ENCODE measurements around the gene ATXN1. TPM values are rescaled to one million over a fixed set of nuclear protein-coding genes. Genes with fewer than 3 reads are reported as not detected.

Gene ATXN1
- total RNA-seq, 2 donors from 2014 or later: 121 to 135 TPM

DNA sequence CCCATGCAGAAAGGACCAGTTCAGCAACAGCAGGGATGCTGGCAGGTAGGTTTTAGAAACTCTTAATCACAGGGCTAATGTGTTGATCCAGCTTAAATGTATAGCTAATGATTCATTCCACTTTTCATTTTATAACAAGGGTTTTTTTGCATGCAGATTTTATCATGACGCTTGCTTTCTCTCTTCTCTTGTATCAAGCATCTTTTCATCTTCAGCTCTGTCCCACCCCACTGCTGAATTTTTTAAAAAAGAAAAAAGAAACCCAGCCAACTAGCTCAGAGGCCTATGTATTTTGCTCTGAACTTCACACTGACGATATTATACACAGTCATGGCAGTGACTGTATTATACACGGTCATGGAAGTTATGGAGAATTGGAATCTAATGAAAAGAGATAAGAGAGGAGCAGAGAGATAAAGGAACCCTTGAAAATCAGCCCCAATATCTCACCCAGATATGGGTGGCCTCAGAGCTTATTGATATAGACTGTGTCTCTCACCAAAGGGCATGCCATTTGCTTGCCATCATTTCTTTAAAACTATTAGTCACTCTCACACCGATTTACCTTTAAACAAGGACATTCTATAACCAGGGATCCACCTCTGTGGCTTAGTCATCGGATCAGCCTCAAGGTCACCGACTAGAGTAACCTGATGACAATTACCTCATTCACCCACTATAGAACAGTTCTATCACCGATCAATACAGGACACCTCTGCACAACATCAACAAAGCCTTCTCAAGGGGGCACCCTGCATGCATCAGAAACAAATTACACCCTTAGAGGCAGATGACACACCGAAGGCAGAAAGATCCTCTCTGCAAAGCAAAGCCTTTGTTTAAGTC, 222.0 kb downstream of the ATXN1 start:
- Mint-ChIP-seq H3K4me3 (no peak overlapping the region), H3K27me3 (no peaks in the 10 kb centered on the region), H3K27ac (peak overlapping the region; percentile 71), H3K4me1 (peaks cover 13% of the 10 kb centered on the region), H3K36me3 (ENCODE audit: low read depth) (no peaks in the 10 kb centered on the region)
- no peak for DNase-seq
- ATAC-seq: no peak
- H3K9me3 ChIP-seq (ENCODE audit: control insufficient read depth, low read length, poor library complexity, severe bottlenecking): no peaks in the 10 kb centered on the region

DNA sequence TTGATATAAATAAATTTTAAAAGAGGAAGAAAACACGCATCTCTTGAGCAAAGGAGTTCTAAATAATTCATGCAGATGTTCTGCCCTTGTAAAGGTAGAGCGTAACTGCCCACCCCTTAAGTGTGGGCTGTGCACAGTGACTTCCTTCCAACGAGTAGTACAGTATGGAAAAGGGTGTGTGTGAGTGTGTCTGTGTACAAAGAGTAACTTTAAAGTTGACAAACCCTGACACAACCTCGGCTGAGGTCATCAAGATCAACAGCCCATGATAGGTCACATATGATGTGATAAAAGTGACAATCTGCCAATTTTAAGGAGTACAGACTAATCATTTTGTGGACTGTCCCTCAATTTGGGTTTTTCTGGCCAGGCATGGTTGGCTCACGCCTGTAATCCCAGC, 225.7 kb downstream of the ATXN1 start:
- H3K27ac Mint-ChIP-seq: no peak overlapping the region
- no peaks in the 10 kb centered on the region for H3K36me3 Mint-ChIP-seq (ENCODE audit: low read depth)
- H3K27me3 Mint-ChIP-seq: no peaks in the 10 kb centered on the region
- no peak overlapping the region for H3K4me3 Mint-ChIP-seq
- DNase-seq (no peak), ATAC-seq (no peak)
- no peaks in the 10 kb centered on the region for H3K9me3 ChIP-seq (ENCODE audit: control insufficient read depth, low read length, poor library complexity, severe bottlenecking)
- H3K4me1 Mint-ChIP-seq: peaks cover 17% of the 10 kb centered on the region

DNA sequence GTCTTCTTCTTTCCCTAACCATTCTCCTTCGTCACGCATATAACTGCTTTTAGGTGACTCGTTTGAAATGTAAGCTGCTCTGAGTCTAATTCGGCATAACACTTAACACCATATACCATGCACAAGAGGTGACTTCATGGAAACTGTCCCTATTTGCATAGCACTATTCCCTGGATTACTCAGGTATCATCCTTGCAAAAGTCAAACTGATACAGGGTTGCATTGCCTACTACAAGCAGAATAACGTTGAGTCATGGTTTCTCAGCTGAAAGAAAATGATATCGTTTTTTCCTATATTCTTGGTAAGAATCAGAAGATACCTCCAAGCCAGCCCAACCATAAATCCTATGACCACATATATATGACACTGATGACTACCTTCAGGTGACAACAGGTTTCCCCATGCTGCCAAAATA, 227.5 kb downstream of the ATXN1 start:
- Mint-ChIP-seq H3K36me3 (ENCODE audit: low read depth) (no peaks in the 10 kb centered on the region), H3K27ac (no peak overlapping the region), H3K27me3 (no peaks in the 10 kb centered on the region), H3K4me3 (no peak overlapping the region), H3K4me1 (peaks cover 12% of the 10 kb centered on the region)
- ATAC-seq: no peak
- no peak for DNase-seq
- no peaks in the 10 kb centered on the region for H3K9me3 ChIP-seq (ENCODE audit: control insufficient read depth, low read length, poor library complexity, severe bottlenecking)

GRCh38 chr6:16533210-16533609, 228.1 kb downstream of the ATXN1 start:
- no peak for ATAC-seq
- Mint-ChIP-seq H3K4me3 (no peak overlapping the region), H3K27ac (no peak overlapping the region), H3K36me3 (ENCODE audit: low read depth) (no peaks in the 10 kb centered on the region), H3K4me1 (peaks cover 12% of the 10 kb centered on the region), H3K27me3 (no peaks in the 10 kb centered on the region)
- H3K9me3 ChIP-seq (ENCODE audit: control insufficient read depth, low read length, poor library complexity, severe bottlenecking): no peaks in the 10 kb centered on the region
- no peak for DNase-seq

GRCh38 chr6:16527691-16528090, 233.6 kb downstream of the ATXN1 start:
- H3K4me3 Mint-ChIP-seq: no peak overlapping the region
- peaks cover 5% of the 10 kb centered on the region for H3K4me1 Mint-ChIP-seq
- peaks cover 7% of the 10 kb centered on the region for H3K36me3 Mint-ChIP-seq (ENCODE audit: low read depth)
- no peaks in the 10 kb centered on the region for H3K9me3 ChIP-seq (ENCODE audit: control insufficient read depth, low read length, poor library complexity, severe bottlenecking)
- ATAC-seq (no peak), DNase-seq (no peak)
- peak overlapping the region; percentile 79 for H3K27ac Mint-ChIP-seq
- no peaks in the 10 kb centered on the region for H3K27me3 Mint-ChIP-seq

- peaks cover 7% of the 10 kb centered on the region for H3K36me3 Mint-ChIP-seq (ENCODE audit: low read depth)
- H3K4me3 Mint-ChIP-seq: no peak overlapping the region
- no peaks in the 10 kb centered on the region for H3K9me3 ChIP-seq (ENCODE audit: control insufficient read depth, low read length, poor library complexity, severe bottlenecking)
- no peak for DNase-seq
- H3K27ac Mint-ChIP-seq: peak overlapping the region; percentile 81
- H3K4me1 Mint-ChIP-seq: peaks cover 14% of the 10 kb centered on the region
- ATAC-seq: no peak
- H3K27me3 Mint-ChIP-seq: no peaks in the 10 kb centered on the region
Observed at GRCh38 chr6:16524380-16524707, 236.9 kb downstream of the ATXN1 start.

GRCh38 chr6:16523606-16524379, 237.5 kb downstream of the ATXN1 start:
- H3K4me3 Mint-ChIP-seq: no peak overlapping the region

DNA sequence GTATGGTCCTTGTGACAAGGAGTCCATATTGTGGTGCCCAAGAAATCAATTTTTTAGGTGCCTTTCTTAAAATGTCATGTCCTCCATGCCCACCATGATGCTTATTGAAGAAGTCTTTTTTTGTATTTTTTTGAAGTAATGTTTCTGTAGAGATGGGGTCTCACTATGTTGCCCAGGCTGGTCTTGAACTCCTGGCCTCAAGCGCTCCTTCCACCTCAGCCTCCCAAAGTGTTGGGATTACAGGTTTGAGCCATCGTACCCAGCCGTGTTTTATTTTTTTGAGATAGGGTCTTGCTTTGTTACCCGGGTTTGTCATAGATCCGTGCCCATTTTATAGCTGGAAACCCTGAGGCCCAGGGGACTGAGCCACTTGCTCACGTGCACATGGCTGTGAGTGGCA, 238.3 kb downstream of the ATXN1 start:
- no peak for DNase-seq
- no peaks in the 10 kb centered on the region for H3K9me3 ChIP-seq (ENCODE audit: control insufficient read depth, low read length, poor library complexity, severe bottlenecking)
- H3K27me3 Mint-ChIP-seq: no peaks in the 10 kb centered on the region
- H3K36me3 Mint-ChIP-seq (ENCODE audit: low read depth): peaks cover 7% of the 10 kb centered on the region
- no peak overlapping the region for H3K4me3 Mint-ChIP-seq
- ATAC-seq: no peak
- peaks cover 23% of the 10 kb centered on the region for H3K4me1 Mint-ChIP-seq
- no peak overlapping the region for H3K27ac Mint-ChIP-seq

More at GRCh38 chr6:16523606-16524379, 237.5 kb downstream of the ATXN1 start:
- no peak for DNase-seq
- Mint-ChIP-seq H3K27me3 (no peaks in the 10 kb centered on the region), H3K36me3 (ENCODE audit: low read depth) (peaks cover 7% of the 10 kb centered on the region), H3K27ac (peak overlapping the region; percentile 81), H3K4me1 (peaks cover 17% of the 10 kb centered on the region)
- H3K9me3 ChIP-seq (ENCODE audit: control insufficient read depth, low read length, poor library complexity, severe bottlenecking): no peaks in the 10 kb centered on the region
- ATAC-seq: no peak

GRCh38 chr6:16521528-16521927, 239.7 kb downstream of the ATXN1 start:
- no peak overlapping the region for H3K4me3 Mint-ChIP-seq
- peaks cover 29% of the 10 kb centered on the region for H3K4me1 Mint-ChIP-seq
- ATAC-seq (no peak), DNase-seq (no peak)
- H3K27me3 Mint-ChIP-seq: no peaks in the 10 kb centered on the region
- H3K36me3 Mint-ChIP-seq (ENCODE audit: low read depth): peaks cover 7% of the 10 kb centered on the region
- no peak overlapping the region for H3K27ac Mint-ChIP-seq
- H3K9me3 ChIP-seq (ENCODE audit: control insufficient read depth, low read length, poor library complexity, severe bottlenecking): no peaks in the 10 kb centered on the region

- DNase-seq (no peak), ATAC-seq (no peak)
- Mint-ChIP-seq H3K4me3 (no peak overlapping the region), H3K27me3 (no peaks in the 10 kb centered on the region), H3K4me1 (peaks cover 37% of the 10 kb centered on the region), H3K27ac (peak overlapping the region; percentile 1), H3K36me3 (ENCODE audit: low read depth) (peaks cover 7% of the 10 kb centered on the region)
- no peaks in the 10 kb centered on the region for H3K9me3 ChIP-seq (ENCODE audit: control insufficient read depth, low read length, poor library complexity, severe bottlenecking)
Observed at GRCh38 chr6:16519265-16520242, 241.7 kb downstream of the ATXN1 start.

GRCh38 chr6:16518265-16518664, 243.0 kb downstream of the ATXN1 start:
- peak overlapping the region; percentile 1 for H3K27ac Mint-ChIP-seq

GRCh38 chr6:16514249-16514648, 247.0 kb downstream of the ATXN1 start:
- H3K9me3 ChIP-seq (ENCODE audit: control insufficient read depth, low read length, poor library complexity, severe bottlenecking): no peaks in the 10 kb centered on the region
- no peak for DNase-seq
- Mint-ChIP-seq H3K27ac (peak overlapping the region; percentile 87), H3K4me1 (peaks cover 53% of the 10 kb centered on the region), H3K4me3 (peak overlapping the region; percentile 63), H3K36me3 (ENCODE audit: low read depth) (peaks cover 8% of the 10 kb centered on the region), H3K27me3 (no peaks in the 10 kb centered on the region)
- peak; percentile 65 for ATAC-seq

More at GRCh38 chr6:16518265-16518664, 243.0 kb downstream of the ATXN1 start:
- no peaks in the 10 kb centered on the region for H3K9me3 ChIP-seq (ENCODE audit: control insufficient read depth, low read length, poor library complexity, severe bottlenecking)
- ATAC-seq (no peak), DNase-seq (no peak)
- no peaks in the 10 kb centered on the region for H3K27me3 Mint-ChIP-seq
- H3K4me3 Mint-ChIP-seq: no peak overlapping the region
- H3K4me1 Mint-ChIP-seq: peaks cover 44% of the 10 kb centered on the region
- peaks cover under 1% of the 10 kb centered on the region for H3K36me3 Mint-ChIP-seq (ENCODE audit: low read depth)
